Tibial nerve (tissue), 3 donors: ENCODE measurements around the gene ABTB1.

Source experiments
- POLR2A ChIP-seq, 2 donors: fragments of 450-650 bp; IDR thresholded peaks; one replicate each; pipeline ENCODE4 v1.6.1; 2017; ENCODE audit warnings: antibody characterized with exemption in 2 of 2, mild to moderate bottlenecking in 2 of 2, moderate library complexity in 2 of 2
- TF ChIP-seq, protein P1 (sequence below), 5 experiments: fragments of 200-600 bp in 3 of 5; fragments of 450-650 bp in 2 of 5; sonication (generic) in 3 of 5; IDR thresholded peaks; one replicate each; pipeline ENCODE4 v1.5.1; 2016 to 2019; ENCODE audit warnings: antibody characterized with exemption in 5 of 5, mild to moderate bottlenecking in 3 of 5, moderate library complexity in 2 of 5

DNA sequence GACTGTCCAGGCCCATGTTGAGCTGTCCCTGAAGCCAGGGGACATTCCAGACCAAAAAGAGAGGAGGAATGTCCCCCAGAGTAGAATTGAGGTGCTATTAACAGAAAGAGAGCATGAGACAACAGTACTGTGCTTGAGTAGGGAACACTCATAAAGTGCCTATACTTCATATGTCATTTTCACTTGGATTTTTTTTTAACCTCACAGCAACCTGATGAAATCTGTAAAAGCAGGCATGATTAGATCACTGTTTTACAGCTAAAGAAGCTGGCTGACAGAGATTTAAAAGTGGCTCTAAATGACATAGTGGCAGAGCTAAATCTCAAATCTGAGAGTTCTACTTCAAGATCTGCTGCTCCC, 24.9 kb upstream of the ABTB1 start:
- TF ChIP-seq, protein P1, sequence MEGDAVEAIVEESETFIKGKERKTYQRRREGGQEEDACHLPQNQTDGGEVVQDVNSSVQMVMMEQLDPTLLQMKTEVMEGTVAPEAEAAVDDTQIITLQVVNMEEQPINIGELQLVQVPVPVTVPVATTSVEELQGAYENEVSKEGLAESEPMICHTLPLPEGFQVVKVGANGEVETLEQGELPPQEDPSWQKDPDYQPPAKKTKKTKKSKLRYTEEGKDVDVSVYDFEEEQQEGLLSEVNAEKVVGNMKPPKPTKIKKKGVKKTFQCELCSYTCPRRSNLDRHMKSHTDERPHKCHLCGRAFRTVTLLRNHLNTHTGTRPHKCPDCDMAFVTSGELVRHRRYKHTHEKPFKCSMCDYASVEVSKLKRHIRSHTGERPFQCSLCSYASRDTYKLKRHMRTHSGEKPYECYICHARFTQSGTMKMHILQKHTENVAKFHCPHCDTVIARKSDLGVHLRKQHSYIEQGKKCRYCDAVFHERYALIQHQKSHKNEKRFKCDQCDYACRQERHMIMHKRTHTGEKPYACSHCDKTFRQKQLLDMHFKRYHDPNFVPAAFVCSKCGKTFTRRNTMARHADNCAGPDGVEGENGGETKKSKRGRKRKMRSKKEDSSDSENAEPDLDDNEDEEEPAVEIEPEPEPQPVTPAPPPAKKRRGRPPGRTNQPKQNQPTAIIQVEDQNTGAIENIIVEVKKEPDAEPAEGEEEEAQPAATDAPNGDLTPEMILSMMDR (IDR thresholded peaks at IDR 0.05) = no peak
- no peak for TF ChIP-seq POLR2A (IDR thresholded peaks at IDR 0.05)
